Panc1 (cell line): Measurements from ENCODE around the gene MRPS27. TPM values are rescaled to one million over a fixed set of nuclear protein-coding genes. Genes with fewer than 3 reads are reported as not detected.

Experiments used
- ATAC-seq: fragments of 200-7000 bp; cut with Tn5 transposase; 2 replicates; pipeline ENCODE4 v1.9.1; 2020; ENCODE audit warnings: mild to moderate bottlenecking, moderate library complexity
- BruUV-seq: library from RNA; stranded (reverse); fragments of 400-500 nt; replicated peaks from 2 replicates; lab custom pipeline; 2021; lab: Mats Ljungman, UMichigan
- CTCF ChIA-PET: fragments of 300-600 bp; sonication (Branson Sonifier 250); formaldehyde crosslinking; loops from one replicate; lab custom pipeline; 2022; ENCODE audit warnings: antibody characterized with exemption; lab: Charles Lee
- POLR2A ChIA-PET: fragments of 300-600 bp; sonication (Branson Sonifier 250); formaldehyde crosslinking; loops from one replicate; lab custom pipeline; 2022; ENCODE audit warnings: antibody characterized with exemption; lab: Charles Lee
- DNase-seq: peaks from one replicate; pipeline ENCODE4 v3.0.0-alpha.2; 2010; ENCODE audit warnings: low read depth, low spot score
- H3K27ac ChIP-seq: 2 replicates; pipeline ENCODE4 v1.5.1; 2011; ENCODE audit warnings: mild to moderate bottlenecking, low read length, inconsistent platforms
- H3K27me3 ChIP-seq: fragments of 200-500 bp; sonication (Bioruptor generic); 2 replicates; pipeline ENCODE4 v1.6.0; 2014; ENCODE audit warnings: low read length, inconsistent platforms; ENCODE audit not compliant: control insufficient read depth, insufficient read depth
- H3K36me3 ChIP-seq: fragments of 200-500 bp; sonication (Bioruptor generic); 2 replicates; pipeline ENCODE4 v1.5.1; 2014; ENCODE audit warnings: inconsistent platforms, mild to moderate bottlenecking, low read length, moderate library complexity; ENCODE audit not compliant: control insufficient read depth, insufficient read depth
- H3K4me1 ChIP-seq: 2 replicates; pipeline ENCODE4 v1.5.1; 2011; ENCODE audit warnings: inconsistent platforms, mild to moderate bottlenecking, low read length, moderate library complexity; ENCODE audit not compliant: control insufficient read depth, insufficient read depth
- H3K4me3 ChIP-seq, 2 experiments: 2 replicates each; pipeline ENCODE4 v1.5.1; 2011 to 2012; ENCODE audit warnings: low read depth in 2 of 2, low read length in 2 of 2, mild to moderate bottlenecking in 2 of 2, inconsistent platforms in 1 of 2, moderate library complexity in 1 of 2
- H3K9me3 ChIP-seq: fragments of 200-500 bp; sonication (Bioruptor generic); 2 replicates; pipeline ENCODE4 v1.5.1; 2014; ENCODE audit warnings: low read depth, mild to moderate bottlenecking, inconsistent platforms, low read length, moderate library complexity; ENCODE audit not compliant: control insufficient read depth, insufficient read depth
- POLR2AphosphoS5 ChIP-seq: IDR thresholded peaks from 2 replicates; pipeline ENCODE4 v1.6.1; 2012; ENCODE audit warnings: mild to moderate bottlenecking, low read depth, low read length, moderate library complexity
- REST ChIP-seq, 2 experiments: IDR thresholded peaks; 2 replicates each; pipeline ENCODE4 v1.6.1; 2011 to 2012; ENCODE audit warnings: low read depth in 2 of 2, control low read depth in 1 of 2, low read length in 1 of 2, mild to moderate bottlenecking in 1 of 2, moderate library complexity in 1 of 2; ENCODE audit not compliant: insufficient read depth in 1 of 2
- SIN3A ChIP-seq: IDR thresholded peaks from 2 replicates; pipeline ENCODE4 v1.6.1; 2012; ENCODE audit warnings: low read depth, mild to moderate bottlenecking, low read length, moderate library complexity, borderline replicate concordance; ENCODE audit not compliant: insufficient read depth
- TCF7L2 ChIP-seq: IDR thresholded peaks from 2 replicates; pipeline ENCODE4 v1.6.1; 2011; ENCODE audit warnings: mild to moderate bottlenecking, low read depth, low read length, inconsistent platforms
- in situ Hi-C: cut with HindIII; loops from 2 replicates; pipeline ENCODE4 v1.10.0; 2016; ENCODE audit warnings: low sequenced_read_pairs, low pct_unique_long_range_greater_than_20kb
- intact Hi-C: fragments of 100-400 bp; cut with micrococcal nuclease; formaldehyde crosslinking; loops from one replicate; pipeline ENCODE4 v1.10.0; 2022; ENCODE audit not compliant: unreplicated experiment
- total RNA-seq: library from RNA; stranded (reverse); gene quantifications from one replicate; pipeline ENCODE4 v1.2.1, GENCODE V29; 2021; ENCODE audit not compliant: unreplicated experiment
- TF ChIP-seq, protein P1 (sequence below): fragments of 450-650 bp; IDR thresholded peaks from 2 replicates; pipeline ENCODE4 v1.5.1; 2017; ENCODE audit warnings: mild to moderate bottlenecking

Gene MRPS27
- total RNA-seq, 1 experiment from 2014 or later = 67.2 TPM

- peaks cover 2% of the 10 kb centered on the region for H3K36me3 ChIP-seq
- TF ChIP-seq, protein P1, sequence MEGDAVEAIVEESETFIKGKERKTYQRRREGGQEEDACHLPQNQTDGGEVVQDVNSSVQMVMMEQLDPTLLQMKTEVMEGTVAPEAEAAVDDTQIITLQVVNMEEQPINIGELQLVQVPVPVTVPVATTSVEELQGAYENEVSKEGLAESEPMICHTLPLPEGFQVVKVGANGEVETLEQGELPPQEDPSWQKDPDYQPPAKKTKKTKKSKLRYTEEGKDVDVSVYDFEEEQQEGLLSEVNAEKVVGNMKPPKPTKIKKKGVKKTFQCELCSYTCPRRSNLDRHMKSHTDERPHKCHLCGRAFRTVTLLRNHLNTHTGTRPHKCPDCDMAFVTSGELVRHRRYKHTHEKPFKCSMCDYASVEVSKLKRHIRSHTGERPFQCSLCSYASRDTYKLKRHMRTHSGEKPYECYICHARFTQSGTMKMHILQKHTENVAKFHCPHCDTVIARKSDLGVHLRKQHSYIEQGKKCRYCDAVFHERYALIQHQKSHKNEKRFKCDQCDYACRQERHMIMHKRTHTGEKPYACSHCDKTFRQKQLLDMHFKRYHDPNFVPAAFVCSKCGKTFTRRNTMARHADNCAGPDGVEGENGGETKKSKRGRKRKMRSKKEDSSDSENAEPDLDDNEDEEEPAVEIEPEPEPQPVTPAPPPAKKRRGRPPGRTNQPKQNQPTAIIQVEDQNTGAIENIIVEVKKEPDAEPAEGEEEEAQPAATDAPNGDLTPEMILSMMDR = no peak
- no peak for TF ChIP-seq REST (IDR thresholded peaks at IDR 0.05; ENCODE audit: insufficient read depth in 1 of 2, low read depth in 2 of 2, low read length in 1 of 2)
- TF ChIP-seq TCF7L2 = no peak
- no peak for TF ChIP-seq POLR2AphosphoS5
- no peak for TF ChIP-seq SIN3A
- DNase-seq = no peak
- H3K27ac ChIP-seq = no peak overlapping the region
- in situ Hi-C loops = no loop called here
- H3K4me3 ChIP-seq = no peak overlapping the region
- no peaks in the 10 kb centered on the region for H3K9me3 ChIP-seq
- ChIA-PET POLR2A (no interaction called here), CTCF (no interaction called here)
- ATAC-seq = no peak
- peaks cover 3% of the 10 kb centered on the region; the same call in 1 of the 2 replicates for H3K4me1 ChIP-seq
- intact Hi-C loops = no loop called here
- BruUV-seq = no TSS peak
- H3K27me3 ChIP-seq = no peaks in the 10 kb centered on the region
These were observed 6.2 kb upstream of the MRPS27 start for GRCh38 chr5:72326306-72326649.

GRCh38 chr5:72325566-72326305 is 5.7 kb upstream of the MRPS27 start:
- ChIA-PET CTCF (no interaction called here), POLR2A (no interaction called here)
- intact Hi-C loops (no loop called here), in situ Hi-C loops (no loop called here)
- no peak overlapping the region for H3K27ac ChIP-seq
- BruUV-seq = no TSS peak
- peaks cover 7% of the 10 kb centered on the region; the same call in 1 of the 2 replicates for H3K4me1 ChIP-seq
- no peak overlapping the region for H3K4me3 ChIP-seq
- no peaks in the 10 kb centered on the region for H3K9me3 ChIP-seq
- DNase-seq = no peak
- H3K27me3 ChIP-seq = no peaks in the 10 kb centered on the region
- TF ChIP-seq REST (IDR thresholded peaks at IDR 0.05; ENCODE audit: insufficient read depth in 1 of 2, low read depth in 2 of 2, low read length in 1 of 2) = no peak
- TF ChIP-seq TCF7L2 = no peak
- peaks cover 2% of the 10 kb centered on the region for H3K36me3 ChIP-seq
- ATAC-seq = no peak
